Right atrium auricular region (tissue), 2 donors: ENCODE measurements around the gene GFER. TPM values are rescaled to one million over a fixed set of nuclear protein-coding genes. Genes with fewer than 3 reads are reported as not detected.

Source experiments
- DNase-seq: peaks from one replicate; pipeline ENCODE4 v3.0.0-alpha.2; 2019; ENCODE audit warnings: low spot score
- H3K27ac ChIP-seq, 2 donors: fragments of 200-600 bp; sonication (generic); 1 replicate in 1 of 2; 2 replicates in 1 of 2; pipeline ENCODE4 v1.5.1; 2016 to 2019
- H3K27me3 ChIP-seq, 2 donors: fragments of 200-600 bp; sonication (generic); one replicate each; pipeline versions ENCODE4 v1.5.1 to v1.6.0; 2017 to 2019
- H3K36me3 ChIP-seq: fragments of 200-600 bp; sonication (generic); one replicate; pipeline ENCODE4 v1.5.1; 2016
- H3K4me1 ChIP-seq, 2 donors: fragments of 200-600 bp; sonication (generic); one replicate each; pipeline versions ENCODE4 v1.5.1 to v1.6.0; 2017 to 2019
- H3K4me3 ChIP-seq, 2 donors: fragments of 200-600 bp; sonication (generic); 1 replicate in 1 of 2; 2 replicates in 1 of 2; pipeline ENCODE4 v1.5.1; 2017 to 2019; ENCODE audit warnings: mild to moderate bottlenecking in 1 of 2, moderate library complexity in 1 of 2
- H3K9me3 ChIP-seq, 2 donors: fragments of 200-600 bp; sonication (generic); one replicate each; pipeline ENCODE4 v1.5.1; 2019
- total RNA-seq, 2 donors: library from RNA; depleted of rRNA; stranded (reverse); fragments of >200 nt; gene quantifications; one replicate each; pipeline ENCODE4 v1.1.0, GENCODE V29; 2016
- TF ChIP-seq, protein P1 (sequence below), 2 donors: fragments of 200-600 bp; sonication (generic); IDR thresholded peaks; one replicate each; pipeline ENCODE4 v1.5.1; 2019; ENCODE audit warnings: antibody characterized with exemption in 2 of 2

The GFER gene
- total RNA-seq, 2 donors from 2014 or later = 11.9 to 12.6 TPM

DNA sequence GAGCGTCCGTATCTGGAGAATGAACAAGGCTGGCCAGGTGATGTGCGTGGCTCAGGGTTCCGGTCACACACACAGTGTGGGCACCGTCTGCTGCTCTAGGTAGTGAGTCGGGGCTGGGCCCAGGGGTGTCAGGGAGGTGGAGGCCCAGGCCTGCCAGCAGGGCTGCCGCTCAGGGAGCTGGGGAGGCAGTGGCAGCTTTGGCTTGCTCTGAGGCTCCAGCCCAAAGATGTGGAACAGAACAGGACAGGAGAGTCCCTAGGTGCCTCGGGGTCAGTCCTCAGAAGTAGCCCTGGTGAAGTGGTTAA lies 7.8 kb upstream of the GFER start:
- DNase-seq = no peak
- Histone ChIP-seq H3K4me3 (no peak overlapping the region), H3K4me1 (peaks cover 0 to 41% of the 10 kb centered on the region in 2 donors), H3K36me3 (peaks cover 47% of the 10 kb centered on the region), H3K9me3 (no peaks in the 10 kb centered on the region), H3K27ac (no peak overlapping the region), H3K27me3 (peaks cover 7 to 9% of the 10 kb centered on the region in 2 donors)
- TF ChIP-seq, protein P1, sequence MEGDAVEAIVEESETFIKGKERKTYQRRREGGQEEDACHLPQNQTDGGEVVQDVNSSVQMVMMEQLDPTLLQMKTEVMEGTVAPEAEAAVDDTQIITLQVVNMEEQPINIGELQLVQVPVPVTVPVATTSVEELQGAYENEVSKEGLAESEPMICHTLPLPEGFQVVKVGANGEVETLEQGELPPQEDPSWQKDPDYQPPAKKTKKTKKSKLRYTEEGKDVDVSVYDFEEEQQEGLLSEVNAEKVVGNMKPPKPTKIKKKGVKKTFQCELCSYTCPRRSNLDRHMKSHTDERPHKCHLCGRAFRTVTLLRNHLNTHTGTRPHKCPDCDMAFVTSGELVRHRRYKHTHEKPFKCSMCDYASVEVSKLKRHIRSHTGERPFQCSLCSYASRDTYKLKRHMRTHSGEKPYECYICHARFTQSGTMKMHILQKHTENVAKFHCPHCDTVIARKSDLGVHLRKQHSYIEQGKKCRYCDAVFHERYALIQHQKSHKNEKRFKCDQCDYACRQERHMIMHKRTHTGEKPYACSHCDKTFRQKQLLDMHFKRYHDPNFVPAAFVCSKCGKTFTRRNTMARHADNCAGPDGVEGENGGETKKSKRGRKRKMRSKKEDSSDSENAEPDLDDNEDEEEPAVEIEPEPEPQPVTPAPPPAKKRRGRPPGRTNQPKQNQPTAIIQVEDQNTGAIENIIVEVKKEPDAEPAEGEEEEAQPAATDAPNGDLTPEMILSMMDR (IDR thresholded peaks at IDR 0.05) = no peak

DNA sequence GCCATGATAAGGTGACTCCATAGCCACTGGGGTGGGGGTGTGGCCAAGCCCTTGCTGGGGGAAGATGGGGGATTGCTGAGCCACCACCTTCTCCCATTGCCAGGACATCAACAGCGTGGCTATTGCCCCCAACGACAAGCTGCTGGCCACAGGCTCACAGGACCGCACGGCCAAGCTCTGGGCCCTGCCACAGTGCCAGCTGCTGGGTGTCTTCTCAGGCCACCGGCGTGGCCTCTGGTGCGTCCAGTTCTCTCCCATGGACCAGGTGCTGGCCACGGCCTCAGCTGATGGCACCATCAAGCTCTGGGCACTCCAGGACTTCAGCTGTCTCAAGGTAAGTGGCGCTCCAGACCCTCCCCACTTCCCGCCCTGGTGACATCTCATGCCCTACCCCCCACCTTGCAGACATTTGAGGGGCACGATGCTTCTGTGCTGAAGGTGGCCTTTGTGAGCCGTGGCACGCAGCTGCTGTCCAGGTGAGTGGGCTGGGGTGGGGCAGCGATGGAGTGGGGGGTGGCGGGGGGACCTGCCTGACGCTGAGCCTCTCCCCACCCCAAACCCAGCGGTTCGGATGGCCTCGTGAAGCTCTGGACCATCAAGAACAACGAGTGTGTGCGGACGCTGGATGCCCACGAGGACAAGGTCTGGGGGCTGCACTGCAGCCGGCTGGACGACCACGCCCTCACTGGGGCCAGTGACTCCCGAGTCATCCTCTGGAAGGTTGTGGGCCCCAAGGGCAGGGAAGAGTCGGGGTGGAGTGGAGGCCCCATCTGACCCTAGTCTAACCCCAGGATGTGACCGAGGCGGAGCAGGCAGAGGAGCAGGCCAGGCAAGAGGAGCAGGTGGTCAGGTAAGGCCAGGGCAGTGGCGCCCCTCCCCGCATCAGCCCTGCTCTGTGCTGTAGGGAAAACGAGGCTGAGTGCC lies 6.8 kb upstream of the GFER start:
- peaks cover 7 to 9% of the 10 kb centered on the region in 2 donors for H3K27me3 ChIP-seq
- H3K4me1 ChIP-seq = peaks cover 0 to 37% of the 10 kb centered on the region in 2 donors
- no peak overlapping the region for H3K27ac ChIP-seq
- no peak overlapping the region for H3K4me3 ChIP-seq
- no peaks in the 10 kb centered on the region for H3K9me3 ChIP-seq
- TF ChIP-seq, protein P1 (IDR thresholded peaks at IDR 0.05) = no peak
- DNase-seq = no peak
- peaks cover 47% of the 10 kb centered on the region for H3K36me3 ChIP-seq

DNA sequence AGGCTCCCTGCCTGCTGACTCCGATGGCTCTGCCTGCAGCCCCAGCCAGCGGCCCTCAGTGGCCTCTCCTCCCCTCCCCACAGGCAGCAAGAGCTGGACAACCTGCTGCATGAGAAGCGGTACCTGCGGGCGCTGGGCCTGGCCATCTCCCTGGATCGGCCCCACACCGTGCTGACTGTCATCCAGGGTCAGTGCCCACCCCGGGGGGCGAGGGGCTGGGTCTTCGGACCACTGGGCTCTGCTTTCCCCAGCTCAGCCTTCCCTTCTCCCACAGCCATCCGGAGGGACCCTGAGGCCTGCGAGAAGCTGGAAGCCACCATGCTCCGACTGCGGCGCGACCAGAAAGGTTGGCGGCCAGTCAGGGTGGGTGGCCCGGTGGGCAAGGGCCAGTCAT lies 6.1 kb upstream of the GFER start:
- no peak for DNase-seq
- no peaks in the 10 kb centered on the region for H3K9me3 ChIP-seq
- TF ChIP-seq, protein P1 (IDR thresholded peaks at IDR 0.05) = no peak
- H3K4me1 ChIP-seq = peaks cover 0 to 31% of the 10 kb centered on the region in 2 donors
- no peak overlapping the region for H3K27ac ChIP-seq
- peaks cover 7 to 9% of the 10 kb centered on the region in 2 donors for H3K27me3 ChIP-seq
- peaks cover 47% of the 10 kb centered on the region for H3K36me3 ChIP-seq
- H3K4me3 ChIP-seq = no peak overlapping the region

DNA sequence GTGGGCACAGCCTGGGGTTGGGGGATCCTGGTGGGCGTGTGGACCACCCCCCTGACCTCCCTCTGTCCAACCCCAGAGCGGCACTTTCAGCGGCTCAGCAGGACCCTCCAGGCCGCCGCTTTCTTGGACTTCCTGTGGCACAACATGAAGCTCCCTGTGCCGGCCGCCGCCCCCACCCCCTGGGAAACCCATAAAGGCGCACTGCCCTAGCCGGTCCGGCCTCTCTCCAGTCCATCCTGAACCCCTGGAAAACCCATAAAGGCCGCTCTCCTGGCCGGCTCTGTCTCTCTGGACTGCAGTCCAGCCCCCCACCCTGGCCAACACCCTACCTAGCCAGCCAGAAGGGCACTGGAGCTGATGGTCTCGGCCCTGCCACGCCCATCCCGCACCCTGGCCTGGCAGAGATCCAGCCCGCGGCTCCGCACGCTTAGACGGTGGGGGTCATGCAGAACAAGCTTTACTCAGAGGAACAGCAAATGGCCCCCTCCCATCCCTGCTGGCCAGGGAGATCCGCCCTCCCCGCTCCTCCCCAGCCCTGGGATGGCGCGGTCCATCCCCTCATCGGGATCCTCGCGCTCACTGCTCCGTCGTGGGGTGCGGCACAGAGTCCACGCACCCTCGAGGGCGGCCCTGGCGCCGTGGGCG lies 5.4 kb upstream of the GFER start:
- no peak for DNase-seq
- TF ChIP-seq, protein P1 (IDR thresholded peaks at IDR 0.05) = no peak
- Histone ChIP-seq H3K36me3 (peaks cover 47% of the 10 kb centered on the region), H3K4me3 (no peak overlapping the region), H3K27me3 (peaks cover 7 to 9% of the 10 kb centered on the region in 2 donors), H3K9me3 (no peaks in the 10 kb centered on the region), H3K4me1 (peaks cover 0 to 31% of the 10 kb centered on the region in 2 donors), H3K27ac (no peak overlapping the region)

DNA sequence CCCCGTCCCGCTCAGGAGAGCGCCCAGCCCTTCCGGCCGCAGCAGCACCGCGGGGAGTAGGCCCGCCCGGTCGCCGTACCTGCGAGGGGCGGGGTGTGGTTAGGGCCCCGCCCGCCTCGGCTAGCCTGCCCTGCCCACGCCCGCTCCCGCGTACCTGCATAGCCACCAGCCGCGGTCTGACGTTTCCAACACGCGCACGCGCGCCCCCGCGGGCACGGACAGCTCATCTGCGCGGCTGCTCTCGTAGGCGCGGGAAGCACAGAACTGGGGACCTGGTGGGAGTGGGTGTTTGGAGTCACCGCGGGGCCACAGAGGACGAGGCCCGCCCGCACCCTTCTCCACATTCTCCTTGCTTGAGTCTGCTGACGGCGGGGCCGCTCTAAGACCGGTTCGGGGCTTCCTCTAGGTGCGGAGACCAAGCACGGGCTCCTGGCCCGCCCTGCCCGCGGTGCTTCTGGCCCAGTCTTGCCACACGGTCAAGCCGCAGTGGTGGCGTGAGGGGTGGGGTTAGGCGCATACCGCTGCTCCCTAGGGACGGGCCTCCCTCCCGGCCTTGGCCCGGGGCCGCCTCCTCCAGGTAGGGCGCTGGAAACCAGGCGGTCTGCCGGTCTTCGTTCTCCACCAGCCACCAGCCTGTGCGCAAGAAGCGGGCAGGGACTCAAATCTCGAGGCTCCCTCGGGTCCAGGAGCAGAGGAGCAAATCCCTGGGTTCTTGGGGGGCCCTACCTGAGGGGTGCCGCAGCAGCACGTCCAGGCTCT lies 4.5 kb upstream of the GFER start:
- Histone ChIP-seq H3K4me3 (no peak overlapping the region), H3K27me3 (peaks cover 7 to 9% of the 10 kb centered on the region in 2 donors), H3K36me3 (peaks cover 43% of the 10 kb centered on the region), H3K27ac (no peak overlapping the region), H3K9me3 (no peaks in the 10 kb centered on the region), H3K4me1 (peaks cover 0 to 32% of the 10 kb centered on the region in 2 donors)
- no peak for DNase-seq
- TF ChIP-seq, protein P1 (IDR thresholded peaks at IDR 0.05) = no peak
